GM18519 (cell line): ENCODE data around the gene PIK3CB.
A peak's percentile ranks its signal among the peaks of the same experiment; 100 is the strongest.

Experiments used
- ATAC-seq: cut with Tn5 transposase; IDR thresholded peaks from one replicate; pipeline ENCODE4 v1.9.1; 2021; ENCODE audit warnings: mild to moderate bottlenecking, moderate library complexity; ENCODE audit not compliant: unreplicated experiment, low FRiP score

PIK3CB gene

GRCh38 chr3:138834596-138835396 is at the start of gene PIK3CB:
Gene PIK3CB (minus strand): TSS chr3:138834928. CDS start chr3:138759343, 75,585 bp downstream.
- ATAC-seq, result peak; percentile 70

GRCh38 chr3:138881233-138881632 is 46.5 kb upstream of the PIK3CB start:
- ATAC-seq, result no peak

- no peak for ATAC-seq
These were observed 45.0 kb upstream of the PIK3CB start for GRCh38 chr3:138879541-138880380.

- ATAC-seq, result no peak
These were observed 42.5 kb upstream of the PIK3CB start for GRCh38 chr3:138877226-138877625.

GRCh38 chr3:138875754-138876664 is 41.3 kb upstream of the PIK3CB start:
- ATAC-seq, result no peak

DNA sequence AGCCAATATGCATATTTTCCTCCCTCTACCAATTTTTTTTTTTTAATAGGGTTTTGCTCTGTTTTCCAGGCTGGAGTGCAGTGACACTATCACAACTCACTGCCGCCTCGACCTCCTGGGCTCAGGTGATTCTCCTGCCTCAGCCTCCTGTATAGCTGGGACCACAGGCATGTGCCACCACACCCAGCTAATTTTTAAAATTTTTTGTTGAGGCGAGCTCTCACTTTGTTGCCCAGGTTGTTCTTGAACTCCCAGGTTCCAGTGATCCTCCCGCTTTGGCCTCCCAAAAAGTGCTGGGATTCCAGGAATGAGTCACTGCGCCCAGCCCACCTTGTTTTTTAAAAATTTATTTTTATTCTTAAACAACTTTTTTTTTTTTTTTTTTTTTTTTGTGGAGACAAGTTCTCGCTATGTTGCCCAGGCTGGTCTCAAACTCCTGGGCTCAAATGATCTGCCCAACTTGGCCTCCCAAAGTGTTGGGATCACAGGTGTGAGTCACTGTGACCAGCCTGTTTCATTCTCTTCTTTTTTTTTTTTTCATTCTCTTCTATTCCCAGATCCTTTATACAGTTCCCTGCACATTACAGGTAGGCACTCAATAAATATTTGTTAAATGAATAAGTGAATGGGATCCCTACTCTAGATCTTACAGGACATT is 40.5 kb upstream of the PIK3CB start:
- ATAC-seq, result no peak

DNA sequence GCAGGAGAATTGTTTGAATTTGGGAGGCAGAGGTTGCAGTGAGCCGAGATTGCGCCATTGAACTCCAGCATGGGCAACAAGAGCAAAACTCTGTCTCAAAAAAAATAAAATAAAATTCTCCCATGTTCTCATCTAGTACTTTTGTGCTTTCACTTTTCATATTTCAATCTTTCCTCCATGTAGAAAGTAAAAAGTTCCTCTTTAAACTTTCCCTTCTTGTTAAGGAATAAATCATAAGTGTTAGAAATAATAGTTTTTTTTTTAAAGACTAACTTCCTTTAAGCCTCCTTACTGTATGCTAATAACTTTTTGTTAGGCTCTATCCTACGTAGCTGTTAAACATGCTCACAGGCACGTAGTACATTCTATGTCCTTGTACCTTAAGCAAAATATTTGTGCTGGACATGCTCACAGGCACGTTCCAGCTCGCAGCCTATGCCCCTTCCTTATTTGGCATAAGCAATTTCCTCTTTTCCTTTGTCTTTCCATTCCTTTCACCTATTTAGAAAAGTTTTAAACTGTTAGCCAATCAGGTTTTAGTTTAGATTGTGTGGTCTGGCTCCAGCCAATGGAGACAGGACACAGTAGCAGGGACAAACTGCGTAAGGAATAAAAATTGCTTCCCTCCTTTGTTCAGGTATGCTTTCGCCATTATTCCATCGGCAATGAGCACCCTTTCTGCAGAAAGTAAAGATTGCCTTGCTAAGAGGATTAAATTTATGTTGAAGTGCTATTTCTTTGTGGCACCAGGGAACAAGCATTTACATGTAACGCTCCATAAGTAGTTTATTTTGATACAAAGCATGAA is 38.9 kb upstream of the PIK3CB start:
- ATAC-seq, result no peak

GRCh38 chr3:138872632-138873031 is 37.9 kb upstream of the PIK3CB start:
- no peak for ATAC-seq

DNA sequence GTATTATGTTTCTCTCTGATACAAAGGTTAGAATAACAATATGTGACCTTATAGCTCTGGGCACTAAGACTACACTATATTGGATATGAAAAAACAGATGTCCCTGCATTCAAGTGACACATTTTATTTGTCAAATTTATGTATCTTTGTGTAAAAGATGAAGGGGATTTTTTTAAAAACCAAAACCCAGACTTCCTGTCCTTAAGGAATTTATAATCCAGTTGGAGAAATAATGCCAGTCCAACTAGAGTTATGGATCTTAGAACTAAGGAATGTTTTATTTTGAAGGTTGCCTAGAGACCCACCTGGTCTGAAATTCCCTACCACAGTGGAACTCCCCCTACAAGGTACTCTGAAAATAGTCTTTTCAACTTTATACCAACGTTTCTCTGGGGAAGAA is 33.3 kb upstream of the PIK3CB start:
- no peak for ATAC-seq

- no peak for ATAC-seq
These were observed 29.0 kb upstream of the PIK3CB start for GRCh38 chr3:138863776-138864113.

DNA sequence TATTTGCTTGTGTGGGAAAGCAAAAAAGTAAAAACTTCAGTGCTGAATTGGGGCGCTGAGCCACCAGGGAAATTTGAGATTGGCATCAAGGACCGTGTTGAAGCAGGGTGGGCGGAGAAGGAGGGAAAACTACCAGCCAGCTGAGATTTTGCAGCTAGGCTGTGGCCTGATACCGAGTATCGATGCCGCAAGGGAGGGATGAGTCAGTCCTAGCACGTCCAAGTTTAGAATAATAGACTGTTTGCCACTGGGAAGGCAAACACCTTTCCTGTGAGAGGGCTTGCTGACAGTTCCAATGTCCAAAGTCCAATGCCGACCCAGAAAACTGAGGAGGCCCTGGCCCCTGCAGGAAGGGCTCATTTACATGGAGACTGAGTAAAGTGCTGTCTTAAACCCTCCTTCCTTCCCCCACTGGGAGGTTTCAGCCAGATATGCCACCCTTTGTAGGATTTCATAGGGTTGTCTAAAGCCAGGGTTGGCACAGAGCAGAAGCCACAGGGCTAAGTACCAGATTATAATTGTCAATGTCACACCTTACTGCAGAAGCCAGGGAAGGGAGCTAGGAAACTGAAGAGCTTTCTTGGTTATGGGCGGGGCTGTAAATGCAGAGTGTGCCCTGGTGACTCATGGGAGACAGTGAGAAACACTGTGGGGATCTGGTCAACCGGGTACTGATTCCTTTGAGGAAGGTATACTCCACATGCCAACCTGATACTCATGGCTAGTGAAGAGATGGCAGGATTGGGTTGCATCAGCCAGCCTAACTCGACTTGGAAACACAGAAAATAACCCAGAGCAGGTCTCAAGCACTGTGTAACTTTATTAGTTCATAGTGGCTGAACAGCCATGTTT is 28.4 kb upstream of the PIK3CB start:
- no peak for ATAC-seq

DNA sequence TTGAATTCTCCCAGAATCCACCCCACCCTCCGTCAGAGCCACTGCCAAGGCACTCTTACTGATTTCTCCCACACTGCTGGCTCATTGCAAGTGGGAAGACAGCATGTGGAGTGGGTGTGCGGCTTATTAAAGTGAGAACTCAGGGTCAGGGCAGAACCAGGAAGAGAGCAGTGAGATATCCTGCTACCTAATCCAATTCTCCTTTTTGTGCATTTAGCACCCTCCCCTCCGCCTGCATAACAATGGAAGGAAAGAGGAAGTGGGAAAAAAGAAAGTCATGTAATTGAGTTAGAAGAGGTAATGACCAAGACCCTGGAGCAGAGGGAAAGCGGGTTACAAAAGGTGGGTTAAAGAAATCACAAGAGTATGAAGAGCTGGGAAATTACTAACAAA is 27.8 kb upstream of the PIK3CB start:
- no peak for ATAC-seq

DNA sequence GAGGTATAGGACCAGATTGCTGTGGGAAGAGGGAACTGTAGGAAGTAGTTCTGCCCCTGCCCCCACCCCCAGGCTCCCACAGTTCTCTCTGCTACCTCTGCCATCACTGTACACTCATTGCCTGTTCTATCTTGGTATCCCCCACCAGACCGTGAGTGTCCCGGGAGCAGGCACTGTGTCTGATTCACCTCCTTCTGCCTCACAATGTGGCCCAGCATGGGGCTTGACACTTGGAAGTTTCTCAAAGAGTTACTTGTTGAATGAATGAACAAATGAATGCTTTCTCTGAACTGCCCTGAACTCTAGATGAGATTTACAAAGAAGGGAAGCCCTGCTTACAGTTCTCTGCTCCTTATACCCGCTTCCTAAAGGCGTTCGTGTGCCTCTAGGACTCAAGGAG is 27.1 kb upstream of the PIK3CB start:
- ATAC-seq, result no peak

- ATAC-seq, result no peak
These were observed 22.1 kb upstream of the PIK3CB start for GRCh38 chr3:138856799-138857198.

GRCh38 chr3:138854940-138855339 is 20.2 kb upstream of the PIK3CB start:
- ATAC-seq, result no peak

DNA sequence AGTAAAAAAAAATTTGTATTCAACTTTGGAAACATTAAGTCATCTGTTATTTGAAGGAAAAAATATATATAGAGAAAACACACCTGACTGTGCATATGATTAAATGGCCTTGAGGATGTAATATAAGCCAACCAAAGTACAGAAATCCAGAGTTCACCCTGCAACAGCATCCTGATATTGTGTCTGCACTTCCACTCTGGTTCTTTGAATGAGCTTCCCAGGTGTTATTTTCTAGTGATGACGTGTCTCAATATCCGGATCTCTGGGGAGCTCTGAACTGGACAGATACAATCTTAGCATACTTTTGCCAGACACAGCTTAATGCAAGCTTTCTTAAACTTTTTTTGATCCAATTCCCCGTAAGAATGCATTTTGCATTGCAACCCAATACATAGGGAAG is 19.5 kb upstream of the PIK3CB start:
- no peak for ATAC-seq

- no peak for ATAC-seq
These were observed 15.4 kb upstream of the PIK3CB start for GRCh38 chr3:138850151-138850550.

DNA sequence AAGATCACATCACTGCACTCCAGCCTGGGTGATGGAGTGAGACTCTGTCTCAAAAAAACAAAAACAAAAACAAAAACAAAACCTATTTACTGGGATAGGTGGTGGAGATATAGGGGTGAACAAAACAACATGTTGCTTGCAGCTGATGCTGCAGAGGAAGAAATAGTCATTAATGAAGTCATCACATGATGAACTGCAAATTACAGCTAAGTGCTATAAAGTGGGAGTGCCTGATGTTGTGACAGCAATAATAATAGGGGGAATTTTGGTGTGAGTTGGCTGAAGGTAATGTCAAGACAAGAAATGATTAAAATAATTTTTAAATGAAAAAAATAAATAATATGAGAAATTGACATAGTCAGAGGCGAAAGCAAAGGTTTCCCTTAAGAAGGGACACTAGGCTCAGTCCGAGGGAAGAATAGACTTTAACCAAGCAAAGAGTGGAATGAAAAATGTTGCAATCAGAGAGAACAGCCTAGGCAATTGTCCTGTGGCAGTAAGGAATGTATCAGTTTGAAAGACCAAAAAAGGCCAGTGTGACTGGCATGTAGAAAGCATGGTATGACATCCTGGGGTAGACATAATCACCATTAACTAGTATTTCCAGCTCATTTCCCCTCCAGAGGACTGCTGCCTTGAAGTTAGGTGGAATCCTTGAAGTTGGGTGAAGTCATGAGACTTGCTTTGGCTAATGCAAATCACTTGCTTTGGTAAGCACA is 14.7 kb upstream of the PIK3CB start:
- no peak for ATAC-seq
